ENCODE measurements around the gene LEMD3. TPM values are rescaled to one million over a fixed set of nuclear protein-coding genes. Genes with fewer than 3 reads are reported as not detected.

Gene LEMD3
- polyA plus RNA-seq, 2 of the 4 experiments (the other 2 are of a cell fraction): 12.3 to 17.8 TPM

DNA sequence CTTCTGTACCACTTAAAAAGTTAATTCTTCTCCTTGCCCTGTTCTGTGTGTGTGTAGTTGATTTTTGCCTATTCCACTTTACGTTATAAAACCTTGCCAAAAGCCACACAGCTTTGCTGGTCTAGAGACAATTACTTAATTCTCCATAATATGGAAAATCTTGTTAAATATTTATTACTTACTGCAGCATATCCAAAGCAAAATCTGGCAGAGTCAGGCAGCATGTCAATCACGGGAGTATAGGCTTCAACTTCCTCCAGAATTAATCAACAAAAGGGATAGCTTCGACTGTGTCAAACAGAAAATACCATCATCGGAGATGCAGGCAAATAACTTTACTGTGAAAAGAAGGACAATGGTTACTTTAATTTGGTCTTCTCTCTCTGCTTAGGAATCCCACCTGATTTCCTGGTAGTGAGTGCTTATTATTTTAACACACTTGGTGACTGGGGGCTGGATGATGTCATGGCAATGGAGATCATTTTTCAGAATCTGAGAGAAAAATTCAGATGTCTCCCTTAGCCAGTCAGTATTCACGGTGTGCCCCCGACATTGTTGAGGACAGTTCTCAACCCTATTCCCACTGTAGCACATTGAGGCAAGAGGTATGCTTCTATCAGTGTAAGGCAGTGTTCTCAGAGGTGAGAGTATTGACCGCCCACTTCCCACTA is 105.4 kb downstream of the LEMD3 start:
- Histone ChIP-seq H3K27ac (no peak overlapping the region), H3K4me1 (peaks cover 4% of the 10 kb centered on the region; the same call in 1 of the 3 replicates), H3K4me2 (no peak overlapping the region), H3K4me3 (no peak overlapping the region), H3K9me3 (no peaks in the 10 kb centered on the region)
- WGBS (ENCODE audit: missing lambda C conversion rate): 64% methylated on average over 7 of the region's 7 CpGs
- DNase-seq (ENCODE audit: low read depth in 1 of 2, low spot score in 1 of 2) (no peak), FAIRE-seq (no peak), ATAC-seq (no peak)
- ChIA-PET CTCF (interaction anchor here (1.4 kb wide), 1 partner anchor 13 kb away, joined by 3 read pairs; no protein-coding TSS in a partner anchor), POLR2A (no interaction called here)
- TF ChIP-seq MYC (IDR thresholded peaks at IDR 0.05; ENCODE audit: borderline replicate concordance, low read length) (no peak), RCOR1 (IDR thresholded peaks at IDR 0.05; ENCODE audit: low read depth, low read length) (no peak), CEBPB (IDR thresholded peaks at IDR 0.05) (no peak), NPAS2 (CRISPR knock-in tag; IDR thresholded peaks at IDR 0.05; ENCODE audit: borderline replicate concordance) (no peak), ZFP36 (IDR thresholded peaks at IDR 0.05; ENCODE audit: borderline replicate concordance, partially characterized antibody) (no peak), KDM5A (IDR thresholded peaks at IDR 0.05) (no peak), ZSCAN20 (CRISPR knock-in tag; IDR thresholded peaks at IDR 0.05) (no peak), HOXB13 (CRISPR knock-in tag; IDR thresholded peaks at IDR 0.05; ENCODE audit: low read depth) (no peak), GATA3 (IDR thresholded peaks at IDR 0.05; ENCODE audit: borderline replicate concordance) (no peak), ESRRA (IDR thresholded peaks at IDR 0.05; ENCODE audit: borderline replicate concordance, low read length) (no peak), EP300 (IDR thresholded peaks at IDR 0.05) (no peak)
- TF ChIP-seq, protein P1, sequence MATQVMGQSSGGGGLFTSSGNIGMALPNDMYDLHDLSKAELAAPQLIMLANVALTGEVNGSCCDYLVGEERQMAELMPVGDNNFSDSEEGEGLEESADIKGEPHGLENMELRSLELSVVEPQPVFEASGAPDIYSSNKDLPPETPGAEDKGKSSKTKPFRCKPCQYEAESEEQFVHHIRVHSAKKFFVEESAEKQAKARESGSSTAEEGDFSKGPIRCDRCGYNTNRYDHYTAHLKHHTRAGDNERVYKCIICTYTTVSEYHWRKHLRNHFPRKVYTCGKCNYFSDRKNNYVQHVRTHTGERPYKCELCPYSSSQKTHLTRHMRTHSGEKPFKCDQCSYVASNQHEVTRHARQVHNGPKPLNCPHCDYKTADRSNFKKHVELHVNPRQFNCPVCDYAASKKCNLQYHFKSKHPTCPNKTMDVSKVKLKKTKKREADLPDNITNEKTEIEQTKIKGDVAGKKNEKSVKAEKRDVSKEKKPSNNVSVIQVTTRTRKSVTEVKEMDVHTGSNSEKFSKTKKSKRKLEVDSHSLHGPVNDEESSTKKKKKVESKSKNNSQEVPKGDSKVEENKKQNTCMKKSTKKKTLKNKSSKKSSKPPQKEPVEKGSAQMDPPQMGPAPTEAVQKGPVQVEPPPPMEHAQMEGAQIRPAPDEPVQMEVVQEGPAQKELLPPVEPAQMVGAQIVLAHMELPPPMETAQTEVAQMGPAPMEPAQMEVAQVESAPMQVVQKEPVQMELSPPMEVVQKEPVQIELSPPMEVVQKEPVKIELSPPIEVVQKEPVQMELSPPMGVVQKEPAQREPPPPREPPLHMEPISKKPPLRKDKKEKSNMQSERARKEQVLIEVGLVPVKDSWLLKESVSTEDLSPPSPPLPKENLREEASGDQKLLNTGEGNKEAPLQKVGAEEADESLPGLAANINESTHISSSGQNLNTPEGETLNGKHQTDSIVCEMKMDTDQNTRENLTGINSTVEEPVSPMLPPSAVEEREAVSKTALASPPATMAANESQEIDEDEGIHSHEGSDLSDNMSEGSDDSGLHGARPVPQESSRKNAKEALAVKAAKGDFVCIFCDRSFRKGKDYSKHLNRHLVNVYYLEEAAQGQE (IDR thresholded peaks at IDR 0.05): no peak
- TF ChIP-seq, protein P2, sequence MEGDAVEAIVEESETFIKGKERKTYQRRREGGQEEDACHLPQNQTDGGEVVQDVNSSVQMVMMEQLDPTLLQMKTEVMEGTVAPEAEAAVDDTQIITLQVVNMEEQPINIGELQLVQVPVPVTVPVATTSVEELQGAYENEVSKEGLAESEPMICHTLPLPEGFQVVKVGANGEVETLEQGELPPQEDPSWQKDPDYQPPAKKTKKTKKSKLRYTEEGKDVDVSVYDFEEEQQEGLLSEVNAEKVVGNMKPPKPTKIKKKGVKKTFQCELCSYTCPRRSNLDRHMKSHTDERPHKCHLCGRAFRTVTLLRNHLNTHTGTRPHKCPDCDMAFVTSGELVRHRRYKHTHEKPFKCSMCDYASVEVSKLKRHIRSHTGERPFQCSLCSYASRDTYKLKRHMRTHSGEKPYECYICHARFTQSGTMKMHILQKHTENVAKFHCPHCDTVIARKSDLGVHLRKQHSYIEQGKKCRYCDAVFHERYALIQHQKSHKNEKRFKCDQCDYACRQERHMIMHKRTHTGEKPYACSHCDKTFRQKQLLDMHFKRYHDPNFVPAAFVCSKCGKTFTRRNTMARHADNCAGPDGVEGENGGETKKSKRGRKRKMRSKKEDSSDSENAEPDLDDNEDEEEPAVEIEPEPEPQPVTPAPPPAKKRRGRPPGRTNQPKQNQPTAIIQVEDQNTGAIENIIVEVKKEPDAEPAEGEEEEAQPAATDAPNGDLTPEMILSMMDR (IDR thresholded peaks at IDR 0.05): no peak
- TF ChIP-seq, protein P3, sequence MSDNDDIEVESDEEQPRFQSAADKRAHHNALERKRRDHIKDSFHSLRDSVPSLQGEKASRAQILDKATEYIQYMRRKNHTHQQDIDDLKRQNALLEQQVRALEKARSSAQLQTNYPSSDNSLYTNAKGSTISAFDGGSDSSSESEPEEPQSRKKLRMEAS (IDR thresholded peaks at IDR 0.05): no peak
- TF ChIP-seq, protein P4, sequence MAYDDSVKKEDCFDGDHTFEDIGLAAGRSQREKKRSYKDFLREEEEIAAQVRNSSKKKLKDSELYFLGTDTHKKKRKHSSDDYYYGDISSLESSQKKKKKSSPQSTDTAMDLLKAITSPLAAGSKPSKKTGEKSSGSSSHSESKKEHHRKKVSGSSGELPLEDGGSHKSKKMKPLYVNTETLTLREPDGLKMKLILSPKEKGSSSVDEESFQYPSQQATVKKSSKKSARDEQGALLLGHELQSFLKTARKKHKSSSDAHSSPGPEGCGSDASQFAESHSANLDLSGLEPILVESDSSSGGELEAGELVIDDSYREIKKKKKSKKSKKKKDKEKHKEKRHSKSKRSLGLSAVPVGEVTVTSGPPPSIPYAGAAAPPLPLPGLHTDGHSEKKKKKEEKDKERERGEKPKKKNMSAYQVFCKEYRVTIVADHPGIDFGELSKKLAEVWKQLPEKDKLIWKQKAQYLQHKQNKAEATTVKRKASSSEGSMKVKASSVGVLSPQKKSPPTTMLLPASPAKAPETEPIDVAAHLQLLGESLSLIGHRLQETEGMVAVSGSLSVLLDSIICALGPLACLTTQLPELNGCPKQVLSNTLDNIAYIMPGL (CRISPR knock-in tag; IDR thresholded peaks at IDR 0.05; ENCODE audit: borderline replicate concordance): no peak

DNA sequence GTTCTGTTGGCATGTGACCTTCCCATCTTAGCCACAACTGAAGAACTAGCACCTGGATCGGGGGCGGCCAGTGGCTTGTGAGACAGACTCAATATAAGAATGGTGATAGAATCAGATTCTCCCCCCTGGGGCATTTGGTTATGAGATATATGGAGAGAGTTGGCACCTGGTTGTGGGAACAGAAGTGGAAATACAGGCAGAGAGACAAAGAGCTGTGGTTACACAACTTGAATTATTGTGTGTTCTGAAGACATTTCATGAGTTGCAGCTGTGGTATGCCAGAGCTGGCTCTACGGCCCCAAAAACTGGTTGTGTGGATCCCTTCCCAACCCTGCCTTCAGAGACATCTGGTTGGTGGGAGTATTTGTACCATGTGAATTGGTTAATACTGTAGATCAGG is 106.2 kb downstream of the LEMD3 start:
- WGBS (ENCODE audit: missing lambda C conversion rate): 89% methylated on average over 3 of the region's 3 CpGs
- DNase-seq (ENCODE audit: low read depth in 1 of 2, low spot score in 1 of 2) (no peak), ATAC-seq (no peak), FAIRE-seq (no peak)
- Histone ChIP-seq H3K27ac (no peak overlapping the region), H3K4me3 (no peak overlapping the region), H3K4me1 (peaks cover 12% of the 10 kb centered on the region; the same call in 2 of the 3 replicates), H3K9me3 (no peaks in the 10 kb centered on the region), H3K4me2 (no peak overlapping the region)
- CTCF ChIA-PET: interaction anchor here (1.4 kb wide), 1 partner anchor 13 kb away, joined by 3 read pairs; no protein-coding TSS in a partner anchor
- POLR2A ChIA-PET: no interaction called here
- TF ChIP-seq TFCP2L1 (CRISPR knock-in tag; IDR thresholded peaks at IDR 0.05): no peak
- no peak for TF ChIP-seq EP300 (IDR thresholded peaks at IDR 0.05)
- TF ChIP-seq, protein P3 (IDR thresholded peaks at IDR 0.05): no peak
- no peak for TF ChIP-seq RFX5 (IDR thresholded peaks at IDR 0.05)
- TF ChIP-seq, protein P5, sequence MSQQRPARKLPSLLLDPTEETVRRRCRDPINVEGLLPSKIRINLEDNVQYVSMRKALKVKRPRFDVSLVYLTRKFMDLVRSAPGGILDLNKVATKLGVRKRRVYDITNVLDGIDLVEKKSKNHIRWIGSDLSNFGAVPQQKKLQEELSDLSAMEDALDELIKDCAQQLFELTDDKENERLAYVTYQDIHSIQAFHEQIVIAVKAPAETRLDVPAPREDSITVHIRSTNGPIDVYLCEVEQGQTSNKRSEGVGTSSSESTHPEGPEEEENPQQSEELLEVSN (IDR thresholded peaks at IDR 0.05; ENCODE audit: borderline replicate concordance, low read depth): no peak
- TF ChIP-seq ZC3H11A (IDR thresholded peaks at IDR 0.05): no peak
- no peak for TF ChIP-seq NR3C1 (IDR thresholded peaks at IDR 0.05)
- TF ChIP-seq SREBF2 (IDR thresholded peaks at IDR 0.05): no peak
- no peak for TF ChIP-seq CHD2 (IDR thresholded peaks at IDR 0.05; ENCODE audit: low read length, partially characterized antibody)
- TF ChIP-seq, protein P6, sequence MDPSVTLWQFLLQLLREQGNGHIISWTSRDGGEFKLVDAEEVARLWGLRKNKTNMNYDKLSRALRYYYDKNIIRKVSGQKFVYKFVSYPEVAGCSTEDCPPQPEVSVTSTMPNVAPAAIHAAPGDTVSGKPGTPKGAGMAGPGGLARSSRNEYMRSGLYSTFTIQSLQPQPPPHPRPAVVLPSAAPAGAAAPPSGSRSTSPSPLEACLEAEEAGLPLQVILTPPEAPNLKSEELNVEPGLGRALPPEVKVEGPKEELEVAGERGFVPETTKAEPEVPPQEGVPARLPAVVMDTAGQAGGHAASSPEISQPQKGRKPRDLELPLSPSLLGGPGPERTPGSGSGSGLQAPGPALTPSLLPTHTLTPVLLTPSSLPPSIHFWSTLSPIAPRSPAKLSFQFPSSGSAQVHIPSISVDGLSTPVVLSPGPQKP (IDR thresholded peaks at IDR 0.05; ENCODE audit: low read depth, low read length): no peak
- TF ChIP-seq RNF2 (IDR thresholded peaks at IDR 0.05; ENCODE audit: borderline replicate concordance, low read depth): no peak
- TF ChIP-seq HDAC2 (IDR thresholded peaks at IDR 0.05): no peak
- TF ChIP-seq, protein P4 (CRISPR knock-in tag; IDR thresholded peaks at IDR 0.05; ENCODE audit: borderline replicate concordance): no peak

All from A549 (cell line).